GM23338 (cell line): Measurements from ENCODE around the gene RPL41. TPM values are rescaled to one million over a fixed set of nuclear protein-coding genes. Genes with fewer than 3 reads are reported as not detected.
A peak's percentile ranks its signal among the peaks of the same experiment; 100 is the strongest.

ENCODE experiments used
- ATAC-seq: fragments of 200-7000 bp; cut with Tn5 transposase; 3 replicates; pipeline ENCODE4 v1.9.1; 2020
- DNase-seq: peaks from one replicate; pipeline ENCODE4 v3.0.0-alpha.2; 2015; ENCODE audit warnings: low spot score
- H2AFZ ChIP-seq: fragments of 200-600 bp; sonication (generic); 2 replicates; pipeline ENCODE4 v1.8.0; 2016; ENCODE audit warnings: antibody characterized with exemption, mild to moderate bottlenecking, moderate library complexity
- H3F3A ChIP-seq: fragments of 200-600 bp; sonication (generic); replicated peaks from 2 replicates; pipeline ENCODE4 v1.8.0; 2017; ENCODE audit warnings: antibody characterized with exemption, mixed run types, low read depth
- H3K27ac ChIP-seq: fragments of 200-600 bp; sonication (generic); 2 replicates; pipeline ENCODE4 v1.6.1; 2016; ENCODE audit warnings: low read depth
- H3K27me3 ChIP-seq: fragments of 200-600 bp; sonication (generic); 2 replicates; pipeline ENCODE4 v1.8.0; 2016; ENCODE audit warnings: mild to moderate bottlenecking, mixed run types, moderate library complexity; ENCODE audit not compliant: insufficient read depth
- H3K36me3 ChIP-seq: fragments of 200-600 bp; sonication (generic); 2 replicates; pipeline ENCODE4 v1.8.0; 2016; ENCODE audit warnings: mild to moderate bottlenecking; ENCODE audit not compliant: insufficient read depth
- H3K4me1 ChIP-seq: fragments of 200-600 bp; sonication (generic); 2 replicates; pipeline ENCODE4 v1.8.0; 2016; ENCODE audit warnings: mild to moderate bottlenecking, moderate library complexity; ENCODE audit not compliant: insufficient read depth
- H3K4me2 ChIP-seq: fragments of 200-600 bp; sonication (generic); 2 replicates; pipeline ENCODE4 v1.7.1; 2017; ENCODE audit warnings: mixed run types
- H3K4me3 ChIP-seq: fragments of 200-600 bp; sonication (generic); 2 replicates; pipeline ENCODE4 v1.6.1; 2016; ENCODE audit warnings: mixed run types
- H3K79me2 ChIP-seq: fragments of 200-600 bp; sonication (generic); replicated peaks from 2 replicates; pipeline ENCODE4 v1.8.0; 2017; ENCODE audit warnings: mild to moderate bottlenecking; ENCODE audit not compliant: insufficient read depth
- H3K9me2 ChIP-seq: fragments of 200-600 bp; sonication (generic); 2 replicates; pipeline ENCODE4 v1.8.0; 2017; ENCODE audit not compliant: insufficient read depth
- H4K20me1 ChIP-seq: fragments of 200-600 bp; sonication (generic); replicated peaks from 2 replicates; pipeline ENCODE4 v1.8.0; 2017; ENCODE audit warnings: mild to moderate bottlenecking; ENCODE audit not compliant: insufficient read depth
- H3K27ac Mint-ChIP-seq: 2 replicates; pipeline ENCODE4 v1.8.0; 2020; ENCODE audit warnings: inconsistent platforms, mild to moderate bottlenecking, moderate library complexity, mixed read lengths
- H3K27me3 Mint-ChIP-seq: 3 replicates; pipeline ENCODE4 v1.8.0; 2022; ENCODE audit warnings: low read depth, mild to moderate bottlenecking, moderate library complexity, mixed read lengths, inconsistent platforms; ENCODE audit not compliant: insufficient read depth, poor library complexity
- H3K36me3 Mint-ChIP-seq: 3 replicates; pipeline ENCODE4 v1.8.0; 2021; ENCODE audit warnings: low read depth, mild to moderate bottlenecking, inconsistent platforms, moderate library complexity, mixed read lengths
- H3K4me1 Mint-ChIP-seq: 3 replicates; pipeline ENCODE4 v1.8.0; 2020; ENCODE audit warnings: mild to moderate bottlenecking, inconsistent platforms, mixed read lengths
- H3K4me3 Mint-ChIP-seq: 3 replicates; pipeline ENCODE4 v1.8.0; 2021; ENCODE audit warnings: moderate library complexity, mild to moderate bottlenecking, inconsistent platforms, mixed read lengths
- H3K9me3 Mint-ChIP-seq: 3 replicates; pipeline ENCODE4 v1.8.0; 2020; ENCODE audit warnings: moderate library complexity, mild to moderate bottlenecking, inconsistent platforms, mixed read lengths
- CREB1 ChIP-seq: fragments of 250-450 bp; sonication (Bioruptor Pico); IDR thresholded peaks from 2 replicates; pipeline ENCODE4 v1.5.0; 2020; ENCODE audit warnings: low read depth, mild to moderate bottlenecking, moderate library complexity
- EZH2 ChIP-seq: fragments of 200-600 bp; sonication (generic); IDR thresholded peaks from one replicate; pipeline ENCODE4 v1.8.0; 2017; ENCODE audit warnings: antibody characterized with exemption, mild to moderate bottlenecking, low read depth; ENCODE audit not compliant: unreplicated experiment
- EZH2phosphoT487 ChIP-seq: fragments of 200-600 bp; sonication (generic); IDR thresholded peaks from one replicate; pipeline ENCODE4 v1.8.1; 2018; ENCODE audit warnings: antibody characterized with exemption; ENCODE audit not compliant: unreplicated experiment
- JUNB ChIP-seq: IDR thresholded peaks from one replicate; pipeline ENCODE4 v1.6.1; 2016; ENCODE audit warnings: antibody characterized with exemption; ENCODE audit not compliant: unreplicated experiment
- NANOG ChIP-seq: IDR thresholded peaks from 2 replicates; pipeline ENCODE4 v1.6.1; 2016; ENCODE audit warnings: antibody characterized with exemption, borderline replicate concordance
- POLR2AphosphoS5 ChIP-seq: IDR thresholded peaks from 2 replicates; pipeline ENCODE4 v1.6.1; 2016; ENCODE audit warnings: antibody characterized with exemption, low read depth
- STAT1 ChIP-seq: IDR thresholded peaks from one replicate; pipeline ENCODE4 v1.6.1; 2016; ENCODE audit warnings: antibody characterized with exemption; ENCODE audit not compliant: unreplicated experiment
- ZNF114 ChIP-seq: fragments of 250-450 bp; sonication (Bioruptor Pico); IDR thresholded peaks from 2 replicates; pipeline ENCODE4 v1.5.0; 2020; ENCODE audit warnings: mild to moderate bottlenecking, moderate library complexity
- ZNF331 ChIP-seq: fragments of 250-450 bp; sonication (Bioruptor Pico); IDR thresholded peaks from 2 replicates; pipeline ENCODE4 v1.5.0; 2020; ENCODE audit warnings: low read depth, mild to moderate bottlenecking, moderate library complexity
- polyA plus RNA-seq: library from polyadenylated mRNA; unstranded; fragments of >200 nt; fragmentation: Nextera tagmentation; extraction: Ambion mirVana; gene quantifications from 2 replicates; pipeline ENCODE4 v1.2.1, GENCODE V29; 2016
- total RNA-seq: library from RNA; depleted of rRNA; stranded (reverse); fragments of >200 nt; shearing (Covaris generic); gene quantifications from 2 replicates; pipeline ENCODE4 v1.2.3, GENCODE V29; 2014
- TF ChIP-seq, protein P1 (sequence below): IDR thresholded peaks from one replicate; pipeline ENCODE4 v1.6.1; 2018; ENCODE audit warnings: antibody characterized with exemption; ENCODE audit not compliant: unreplicated experiment
- TF ChIP-seq, protein P2 (sequence below): fragments of 250-450 bp; sonication (Bioruptor Pico); IDR thresholded peaks from 2 replicates; pipeline ENCODE4 v1.5.0; 2020; ENCODE audit warnings: mild to moderate bottlenecking, moderate library complexity
- TF ChIP-seq, protein P3 (sequence below): IDR thresholded peaks from 2 replicates; pipeline ENCODE4 v1.6.1; 2016; ENCODE audit warnings: antibody characterized with exemption
- TF ChIP-seq, protein P4 (sequence below), 2 experiments: fragments of 200-600 bp in 1 of 2; sonication (generic) in 1 of 2; conservative IDR thresholded peaks; 2 replicates each; pipeline versions ENCODE4 v1.5.1 to v1.6.1; 2016 to 2017; ENCODE audit warnings: antibody characterized with exemption in 2 of 2, low read depth in 2 of 2, mild to moderate bottlenecking in 2 of 2, moderate library complexity in 1 of 2

Gene RPL41
- total and polyA plus RNA-seq, 2 experiments from 2014 or later = 2,039 to 3,875 TPM

DNA sequence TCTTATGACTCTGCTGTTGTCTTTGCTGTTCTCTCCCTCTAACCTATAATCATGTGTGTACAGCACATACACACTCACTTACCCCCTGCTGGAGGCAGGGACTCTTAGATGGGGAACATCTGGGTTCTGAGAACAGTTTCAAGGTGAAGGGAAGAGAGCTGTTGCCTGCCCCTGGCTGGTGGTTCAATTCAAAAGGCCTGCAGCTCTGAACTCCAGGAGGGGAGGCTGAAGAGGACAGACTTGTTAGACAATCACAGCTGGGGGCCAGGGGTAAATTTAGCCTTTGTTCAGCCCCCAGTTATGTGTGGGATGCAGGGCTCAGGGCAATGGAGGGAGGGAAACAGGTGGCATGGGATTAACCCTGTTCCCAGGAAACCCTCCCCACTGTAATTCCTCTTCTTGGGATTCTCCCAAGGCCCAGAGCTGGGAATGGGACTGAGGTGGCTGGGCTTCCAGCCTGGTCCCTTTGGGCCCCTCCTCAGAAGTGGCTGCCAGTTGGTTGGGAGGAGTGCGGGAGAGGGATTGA, 37.9 kb downstream of the RPL41 start:
- peaks cover 29% of the 10 kb centered on the region for H3K27me3 Mint-ChIP-seq
- H3K27me3 ChIP-seq = no peaks in the 10 kb centered on the region
- H2AFZ ChIP-seq = no peak overlapping the region
- ATAC-seq = no peak
- H3K27ac ChIP-seq = no peak overlapping the region
- H3K4me3 ChIP-seq = no peak overlapping the region
- H3K9me2 ChIP-seq = no peaks in the 10 kb centered on the region
- H4K20me1 ChIP-seq = no peaks in the 10 kb centered on the region; the same call in 1 of the 2 replicates
- no peaks in the 10 kb centered on the region; the same call in none of the 3 replicates for H3K9me3 Mint-ChIP-seq
- no peak overlapping the region for H3K4me2 ChIP-seq
- H3K36me3 Mint-ChIP-seq = peaks cover 35% of the 10 kb centered on the region
- peaks cover 23% of the 10 kb centered on the region for H3K4me1 ChIP-seq
- TF ChIP-seq ZNF114 (CRISPR knock-in tag) (no peak), EZH2 (no peak), JUNB (no peak), ZNF331 (no peak), CREB1 (no peak), NANOG (no peak), EZH2phosphoT487 (no peak), STAT1 (no peak), POLR2AphosphoS5 (no peak)
- TF ChIP-seq, protein P1, sequence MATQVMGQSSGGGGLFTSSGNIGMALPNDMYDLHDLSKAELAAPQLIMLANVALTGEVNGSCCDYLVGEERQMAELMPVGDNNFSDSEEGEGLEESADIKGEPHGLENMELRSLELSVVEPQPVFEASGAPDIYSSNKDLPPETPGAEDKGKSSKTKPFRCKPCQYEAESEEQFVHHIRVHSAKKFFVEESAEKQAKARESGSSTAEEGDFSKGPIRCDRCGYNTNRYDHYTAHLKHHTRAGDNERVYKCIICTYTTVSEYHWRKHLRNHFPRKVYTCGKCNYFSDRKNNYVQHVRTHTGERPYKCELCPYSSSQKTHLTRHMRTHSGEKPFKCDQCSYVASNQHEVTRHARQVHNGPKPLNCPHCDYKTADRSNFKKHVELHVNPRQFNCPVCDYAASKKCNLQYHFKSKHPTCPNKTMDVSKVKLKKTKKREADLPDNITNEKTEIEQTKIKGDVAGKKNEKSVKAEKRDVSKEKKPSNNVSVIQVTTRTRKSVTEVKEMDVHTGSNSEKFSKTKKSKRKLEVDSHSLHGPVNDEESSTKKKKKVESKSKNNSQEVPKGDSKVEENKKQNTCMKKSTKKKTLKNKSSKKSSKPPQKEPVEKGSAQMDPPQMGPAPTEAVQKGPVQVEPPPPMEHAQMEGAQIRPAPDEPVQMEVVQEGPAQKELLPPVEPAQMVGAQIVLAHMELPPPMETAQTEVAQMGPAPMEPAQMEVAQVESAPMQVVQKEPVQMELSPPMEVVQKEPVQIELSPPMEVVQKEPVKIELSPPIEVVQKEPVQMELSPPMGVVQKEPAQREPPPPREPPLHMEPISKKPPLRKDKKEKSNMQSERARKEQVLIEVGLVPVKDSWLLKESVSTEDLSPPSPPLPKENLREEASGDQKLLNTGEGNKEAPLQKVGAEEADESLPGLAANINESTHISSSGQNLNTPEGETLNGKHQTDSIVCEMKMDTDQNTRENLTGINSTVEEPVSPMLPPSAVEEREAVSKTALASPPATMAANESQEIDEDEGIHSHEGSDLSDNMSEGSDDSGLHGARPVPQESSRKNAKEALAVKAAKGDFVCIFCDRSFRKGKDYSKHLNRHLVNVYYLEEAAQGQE = no peak
- TF ChIP-seq, protein P2, sequence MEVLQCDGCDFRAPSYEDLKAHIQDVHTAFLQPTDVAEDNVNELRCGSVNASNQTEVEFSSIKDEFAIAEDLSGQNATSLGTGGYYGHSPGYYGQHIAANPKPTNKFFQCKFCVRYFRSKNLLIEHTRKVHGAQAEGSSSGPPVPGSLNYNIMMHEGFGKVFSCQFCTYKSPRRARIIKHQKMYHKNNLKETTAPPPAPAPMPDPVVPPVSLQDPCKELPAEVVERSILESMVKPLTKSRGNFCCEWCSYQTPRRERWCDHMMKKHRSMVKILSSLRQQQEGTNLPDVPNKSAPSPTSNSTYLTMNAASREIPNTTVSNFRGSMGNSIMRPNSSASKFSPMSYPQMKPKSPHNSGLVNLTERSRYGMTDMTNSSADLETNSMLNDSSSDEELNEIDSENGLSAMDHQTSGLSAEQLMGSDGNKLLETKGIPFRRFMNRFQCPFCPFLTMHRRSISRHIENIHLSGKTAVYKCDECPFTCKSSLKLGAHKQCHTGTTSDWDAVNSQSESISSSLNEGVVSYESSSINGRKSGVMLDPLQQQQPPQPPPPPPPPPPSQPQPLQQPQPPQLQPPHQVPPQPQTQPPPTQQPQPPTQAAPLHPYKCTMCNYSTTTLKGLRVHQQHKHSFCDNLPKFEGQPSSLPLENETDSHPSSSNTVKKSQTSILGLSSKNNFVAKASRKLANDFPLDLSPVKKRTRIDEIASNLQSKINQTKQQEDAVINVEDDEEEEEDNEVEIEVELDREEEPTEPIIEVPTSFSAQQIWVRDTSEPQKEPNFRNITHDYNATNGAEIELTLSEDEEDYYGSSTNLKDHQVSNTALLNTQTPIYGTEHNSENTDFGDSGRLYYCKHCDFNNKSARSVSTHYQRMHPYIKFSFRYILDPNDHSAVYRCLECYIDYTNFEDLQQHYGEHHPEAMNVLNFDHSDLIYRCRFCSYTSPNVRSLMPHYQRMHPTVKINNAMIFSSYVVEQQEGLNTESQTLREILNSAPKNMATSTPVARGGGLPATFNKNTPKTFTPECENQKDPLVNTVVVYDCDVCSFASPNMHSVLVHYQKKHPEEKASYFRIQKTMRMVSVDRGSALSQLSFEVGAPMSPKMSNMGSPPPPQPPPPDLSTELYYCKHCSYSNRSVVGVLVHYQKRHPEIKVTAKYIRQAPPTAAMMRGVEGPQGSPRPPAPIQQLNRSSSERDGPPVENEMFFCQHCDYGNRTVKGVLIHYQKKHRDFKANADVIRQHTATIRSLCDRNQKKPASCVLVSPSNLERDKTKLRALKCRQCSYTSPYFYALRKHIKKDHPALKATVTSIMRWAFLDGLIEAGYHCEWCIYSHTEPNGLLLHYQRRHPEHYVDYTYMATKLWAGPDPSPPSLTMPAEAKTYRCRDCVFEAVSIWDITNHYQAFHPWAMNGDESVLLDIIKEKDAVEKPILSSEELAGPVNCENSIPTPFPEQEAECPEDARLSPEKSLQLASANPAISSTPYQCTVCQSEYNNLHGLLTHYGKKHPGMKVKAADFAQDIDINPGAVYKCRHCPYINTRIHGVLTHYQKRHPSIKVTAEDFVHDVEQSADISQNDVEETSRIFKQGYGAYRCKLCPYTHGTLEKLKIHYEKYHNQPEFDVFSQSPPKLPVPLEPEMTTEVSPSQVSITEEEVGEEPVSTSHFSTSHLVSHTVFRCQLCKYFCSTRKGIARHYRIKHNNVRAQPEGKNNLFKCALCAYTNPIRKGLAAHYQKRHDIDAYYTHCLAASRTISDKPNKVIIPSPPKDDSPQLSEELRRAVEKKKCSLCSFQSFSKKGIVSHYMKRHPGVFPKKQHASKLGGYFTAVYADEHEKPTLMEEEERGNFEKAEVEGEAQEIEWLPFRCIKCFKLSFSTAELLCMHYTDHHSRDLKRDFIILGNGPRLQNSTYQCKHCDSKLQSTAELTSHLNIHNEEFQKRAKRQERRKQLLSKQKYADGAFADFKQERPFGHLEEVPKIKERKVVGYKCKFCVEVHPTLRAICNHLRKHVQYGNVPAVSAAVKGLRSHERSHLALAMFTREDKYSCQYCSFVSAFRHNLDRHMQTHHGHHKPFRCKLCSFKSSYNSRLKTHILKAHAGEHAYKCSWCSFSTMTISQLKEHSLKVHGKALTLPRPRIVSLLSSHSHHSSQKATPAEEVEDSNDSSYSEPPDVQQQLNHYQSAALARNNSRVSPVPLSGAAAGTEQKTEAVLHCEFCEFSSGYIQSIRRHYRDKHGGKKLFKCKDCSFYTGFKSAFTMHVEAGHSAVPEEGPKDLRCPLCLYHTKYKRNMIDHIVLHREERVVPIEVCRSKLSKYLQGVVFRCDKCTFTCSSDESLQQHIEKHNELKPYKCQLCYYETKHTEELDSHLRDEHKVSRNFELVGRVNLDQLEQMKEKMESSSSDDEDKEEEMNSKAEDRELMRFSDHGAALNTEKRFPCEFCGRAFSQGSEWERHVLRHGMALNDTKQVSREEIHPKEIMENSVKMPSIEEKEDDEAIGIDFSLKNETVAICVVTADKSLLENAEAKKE (CRISPR knock-in tag) = no peak
- TF ChIP-seq, protein P3, sequence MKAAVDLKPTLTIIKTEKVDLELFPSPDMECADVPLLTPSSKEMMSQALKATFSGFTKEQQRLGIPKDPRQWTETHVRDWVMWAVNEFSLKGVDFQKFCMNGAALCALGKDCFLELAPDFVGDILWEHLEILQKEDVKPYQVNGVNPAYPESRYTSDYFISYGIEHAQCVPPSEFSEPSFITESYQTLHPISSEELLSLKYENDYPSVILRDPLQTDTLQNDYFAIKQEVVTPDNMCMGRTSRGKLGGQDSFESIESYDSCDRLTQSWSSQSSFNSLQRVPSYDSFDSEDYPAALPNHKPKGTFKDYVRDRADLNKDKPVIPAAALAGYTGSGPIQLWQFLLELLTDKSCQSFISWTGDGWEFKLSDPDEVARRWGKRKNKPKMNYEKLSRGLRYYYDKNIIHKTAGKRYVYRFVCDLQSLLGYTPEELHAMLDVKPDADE = no peak
- TF ChIP-seq, protein P4, sequence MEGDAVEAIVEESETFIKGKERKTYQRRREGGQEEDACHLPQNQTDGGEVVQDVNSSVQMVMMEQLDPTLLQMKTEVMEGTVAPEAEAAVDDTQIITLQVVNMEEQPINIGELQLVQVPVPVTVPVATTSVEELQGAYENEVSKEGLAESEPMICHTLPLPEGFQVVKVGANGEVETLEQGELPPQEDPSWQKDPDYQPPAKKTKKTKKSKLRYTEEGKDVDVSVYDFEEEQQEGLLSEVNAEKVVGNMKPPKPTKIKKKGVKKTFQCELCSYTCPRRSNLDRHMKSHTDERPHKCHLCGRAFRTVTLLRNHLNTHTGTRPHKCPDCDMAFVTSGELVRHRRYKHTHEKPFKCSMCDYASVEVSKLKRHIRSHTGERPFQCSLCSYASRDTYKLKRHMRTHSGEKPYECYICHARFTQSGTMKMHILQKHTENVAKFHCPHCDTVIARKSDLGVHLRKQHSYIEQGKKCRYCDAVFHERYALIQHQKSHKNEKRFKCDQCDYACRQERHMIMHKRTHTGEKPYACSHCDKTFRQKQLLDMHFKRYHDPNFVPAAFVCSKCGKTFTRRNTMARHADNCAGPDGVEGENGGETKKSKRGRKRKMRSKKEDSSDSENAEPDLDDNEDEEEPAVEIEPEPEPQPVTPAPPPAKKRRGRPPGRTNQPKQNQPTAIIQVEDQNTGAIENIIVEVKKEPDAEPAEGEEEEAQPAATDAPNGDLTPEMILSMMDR (conservative IDR thresholded peaks at IDR 0.05; ENCODE audit: low read depth in 2 of 2) = no peak
- H3K79me2 ChIP-seq = peaks cover 24% of the 10 kb centered on the region
- DNase-seq = no peak
- H3K36me3 ChIP-seq = 0 out of 2 replicates have a peak, but pooled peaks cover 2% of the 10 kb centered on the region
- peaks cover 30% of the 10 kb centered on the region for H3K4me1 Mint-ChIP-seq
- no peak overlapping the region for H3K27ac Mint-ChIP-seq
- H3K4me3 Mint-ChIP-seq = peak overlapping the region; percentile 96; the same call in 1 of the 3 replicates
- H3F3A ChIP-seq = peaks cover 26% of the 10 kb centered on the region
